Loucy (cell line): Measurements from ENCODE around the gene LENG9.

Source experiments
- EZH2phosphoT487 ChIP-seq: fragments of 200-600 bp; IDR thresholded peaks from 2 replicates; pipeline ENCODE4 v1.6.1; 2018; ENCODE audit warnings: antibody characterized with exemption, mild to moderate bottlenecking, moderate library complexity, borderline replicate concordance
- TF ChIP-seq, protein P1 (sequence below): fragments of 200-600 bp; sonication (generic); conservative IDR thresholded peaks from 2 replicates; pipeline ENCODE4 v1.5.1; 2014; ENCODE audit warnings: mild to moderate bottlenecking, antibody characterized with exemption, low read length

DNA sequence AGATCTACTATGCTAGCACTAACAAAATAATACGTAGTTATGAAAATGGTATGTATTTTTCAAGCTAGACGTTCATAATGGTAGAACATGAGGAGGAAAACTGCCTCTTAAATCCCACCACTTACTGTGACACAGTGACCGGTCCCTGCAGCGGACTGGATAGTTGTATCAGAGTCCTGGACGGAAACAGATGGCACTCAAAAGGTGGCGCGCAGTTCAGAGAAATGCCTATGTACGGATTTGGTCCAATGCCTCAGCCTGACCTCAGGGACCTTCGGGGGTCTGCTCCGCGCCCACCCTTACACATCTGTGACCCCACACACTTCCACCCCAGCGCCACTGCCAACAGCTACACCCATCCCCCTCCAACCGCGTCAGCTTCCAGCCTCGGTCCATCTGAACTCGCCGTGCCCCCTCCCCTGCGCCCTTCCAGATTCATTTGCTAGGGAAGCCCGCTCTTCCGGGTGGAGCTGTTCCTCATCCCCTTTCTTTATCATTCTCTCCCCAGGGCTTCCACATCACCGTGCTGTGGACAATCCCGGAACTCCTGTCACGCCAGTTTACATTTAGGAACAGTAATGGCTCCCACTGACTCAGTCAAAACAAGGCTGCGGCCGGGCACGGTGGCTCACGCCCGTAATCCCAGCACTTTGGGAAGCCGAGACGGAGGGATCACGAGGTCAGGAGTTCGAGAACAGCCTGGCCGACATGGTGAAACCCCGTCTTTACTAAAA is 15.4 kb downstream of the LENG9 start:
- TF ChIP-seq, protein P1, sequence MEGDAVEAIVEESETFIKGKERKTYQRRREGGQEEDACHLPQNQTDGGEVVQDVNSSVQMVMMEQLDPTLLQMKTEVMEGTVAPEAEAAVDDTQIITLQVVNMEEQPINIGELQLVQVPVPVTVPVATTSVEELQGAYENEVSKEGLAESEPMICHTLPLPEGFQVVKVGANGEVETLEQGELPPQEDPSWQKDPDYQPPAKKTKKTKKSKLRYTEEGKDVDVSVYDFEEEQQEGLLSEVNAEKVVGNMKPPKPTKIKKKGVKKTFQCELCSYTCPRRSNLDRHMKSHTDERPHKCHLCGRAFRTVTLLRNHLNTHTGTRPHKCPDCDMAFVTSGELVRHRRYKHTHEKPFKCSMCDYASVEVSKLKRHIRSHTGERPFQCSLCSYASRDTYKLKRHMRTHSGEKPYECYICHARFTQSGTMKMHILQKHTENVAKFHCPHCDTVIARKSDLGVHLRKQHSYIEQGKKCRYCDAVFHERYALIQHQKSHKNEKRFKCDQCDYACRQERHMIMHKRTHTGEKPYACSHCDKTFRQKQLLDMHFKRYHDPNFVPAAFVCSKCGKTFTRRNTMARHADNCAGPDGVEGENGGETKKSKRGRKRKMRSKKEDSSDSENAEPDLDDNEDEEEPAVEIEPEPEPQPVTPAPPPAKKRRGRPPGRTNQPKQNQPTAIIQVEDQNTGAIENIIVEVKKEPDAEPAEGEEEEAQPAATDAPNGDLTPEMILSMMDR = no peak
- TF ChIP-seq EZH2phosphoT487 = no peak
